Type B pancreatic cell (in vitro differentiated cells): Measurements from ENCODE around the gene EVC. TPM values are rescaled to one million over a fixed set of nuclear protein-coding genes. Genes with fewer than 3 reads are reported as not detected.
A peak's percentile ranks its signal among the peaks of the same experiment; 100 is the strongest.

ENCODE experiments used
- DNase-seq: peaks from one replicate; pipeline ENCODE4 v3.0.0; 2021; ENCODE audit warnings: mixed read lengths; ENCODE audit not compliant: unreplicated experiment; ENCODE audit errors: extremely low spot score
- H3K27ac Mint-ChIP-seq: 2 replicates; pipeline ENCODE4 v1.8.0; 2021; ENCODE audit warnings: mild to moderate bottlenecking, mixed read lengths
- H3K27me3 Mint-ChIP-seq: 2 replicates; pipeline ENCODE4 v1.8.0; 2021; ENCODE audit warnings: mixed read lengths
- H3K36me3 Mint-ChIP-seq: 2 replicates; pipeline ENCODE4 v1.8.0; 2021; ENCODE audit warnings: mixed read lengths
- H3K4me1 Mint-ChIP-seq: one replicate; pipeline ENCODE4 v1.8.0; 2021; ENCODE audit warnings: mixed read lengths; ENCODE audit not compliant: unreplicated experiment
- H3K4me3 Mint-ChIP-seq: 2 replicates; pipeline ENCODE4 v1.8.0; 2021; ENCODE audit warnings: mild to moderate bottlenecking, mixed read lengths
- H3K9me3 Mint-ChIP-seq: 2 replicates; pipeline ENCODE4 v1.8.0; 2021; ENCODE audit warnings: mixed read lengths
- total RNA-seq: library from RNA; stranded (reverse); gene quantifications from 2 replicates; pipeline ENCODE4 v1.2.1, GENCODE V29; 2021; ENCODE audit warnings: low replicate concordance
- TF ChIP-seq, protein P1 (sequence below): fragments of 200-600 bp; sonication (generic); conservative IDR thresholded peaks from 2 replicates; pipeline ENCODE4 v1.5.0; 2021; ENCODE audit warnings: antibody characterized with exemption, mild to moderate bottlenecking

Gene EVC
- total RNA-seq, 1 donor from 2014 or later = 29.2 TPM

DNA sequence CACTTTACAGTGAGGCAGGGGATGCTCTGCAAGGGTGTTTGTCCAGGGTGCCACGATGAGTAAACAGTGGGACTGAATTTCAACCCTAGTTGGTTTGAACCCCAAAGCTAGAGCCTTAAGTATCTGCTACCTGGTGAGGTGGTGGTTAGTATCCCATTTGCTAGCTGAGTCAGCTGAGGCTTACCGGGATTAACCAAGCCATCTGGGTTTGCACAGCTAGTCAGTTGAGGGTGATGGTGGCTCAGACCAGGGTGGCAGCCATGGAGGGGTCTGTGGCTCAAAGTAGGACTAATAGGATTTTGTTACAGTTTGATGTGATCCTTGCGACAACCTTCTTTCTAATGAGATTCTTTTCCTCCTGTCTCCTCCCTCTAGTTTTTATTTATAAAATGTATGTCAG, 1.9 kb downstream of the EVC start:
- TF ChIP-seq, protein P1, sequence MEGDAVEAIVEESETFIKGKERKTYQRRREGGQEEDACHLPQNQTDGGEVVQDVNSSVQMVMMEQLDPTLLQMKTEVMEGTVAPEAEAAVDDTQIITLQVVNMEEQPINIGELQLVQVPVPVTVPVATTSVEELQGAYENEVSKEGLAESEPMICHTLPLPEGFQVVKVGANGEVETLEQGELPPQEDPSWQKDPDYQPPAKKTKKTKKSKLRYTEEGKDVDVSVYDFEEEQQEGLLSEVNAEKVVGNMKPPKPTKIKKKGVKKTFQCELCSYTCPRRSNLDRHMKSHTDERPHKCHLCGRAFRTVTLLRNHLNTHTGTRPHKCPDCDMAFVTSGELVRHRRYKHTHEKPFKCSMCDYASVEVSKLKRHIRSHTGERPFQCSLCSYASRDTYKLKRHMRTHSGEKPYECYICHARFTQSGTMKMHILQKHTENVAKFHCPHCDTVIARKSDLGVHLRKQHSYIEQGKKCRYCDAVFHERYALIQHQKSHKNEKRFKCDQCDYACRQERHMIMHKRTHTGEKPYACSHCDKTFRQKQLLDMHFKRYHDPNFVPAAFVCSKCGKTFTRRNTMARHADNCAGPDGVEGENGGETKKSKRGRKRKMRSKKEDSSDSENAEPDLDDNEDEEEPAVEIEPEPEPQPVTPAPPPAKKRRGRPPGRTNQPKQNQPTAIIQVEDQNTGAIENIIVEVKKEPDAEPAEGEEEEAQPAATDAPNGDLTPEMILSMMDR = no peak
- peaks cover 26% of the 10 kb centered on the region for H3K36me3 Mint-ChIP-seq
- H3K9me3 Mint-ChIP-seq = peaks cover 5% of the 10 kb centered on the region
- no peak for DNase-seq
- no peaks in the 10 kb centered on the region for H3K27me3 Mint-ChIP-seq
- peaks cover 24% of the 10 kb centered on the region for H3K4me1 Mint-ChIP-seq
- H3K4me3 Mint-ChIP-seq = peak overlapping the region; percentile 87
- H3K27ac Mint-ChIP-seq = no peak overlapping the region

DNA sequence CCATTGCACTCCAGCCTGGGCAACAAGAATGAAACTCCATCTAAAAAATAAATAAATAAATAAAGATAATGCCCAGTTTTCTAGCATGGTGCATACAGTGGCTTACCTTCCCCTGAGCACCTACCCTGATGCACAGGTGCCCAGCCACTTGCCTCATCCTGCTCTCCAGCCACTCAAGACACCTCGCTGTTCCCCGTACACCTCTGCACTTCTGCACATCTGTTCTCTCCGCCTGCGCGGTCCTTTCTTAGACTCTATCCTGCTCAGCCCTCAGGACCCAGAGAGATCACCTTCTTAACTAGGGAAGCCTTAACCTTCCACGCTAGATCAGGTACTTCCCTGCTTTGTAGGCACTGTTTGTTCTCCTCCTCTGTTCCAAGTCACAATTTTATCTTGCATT, 2.9 kb downstream of the EVC start:
- TF ChIP-seq, protein P1 = no peak
- peaks cover 24% of the 10 kb centered on the region for H3K4me1 Mint-ChIP-seq
- no peak for DNase-seq
- H3K27ac Mint-ChIP-seq = no peak overlapping the region
- H3K27me3 Mint-ChIP-seq = no peaks in the 10 kb centered on the region
- peaks cover 31% of the 10 kb centered on the region for H3K36me3 Mint-ChIP-seq
- peak overlapping the region; percentile 23 for H3K4me3 Mint-ChIP-seq
- H3K9me3 Mint-ChIP-seq = peaks cover 5% of the 10 kb centered on the region

DNA sequence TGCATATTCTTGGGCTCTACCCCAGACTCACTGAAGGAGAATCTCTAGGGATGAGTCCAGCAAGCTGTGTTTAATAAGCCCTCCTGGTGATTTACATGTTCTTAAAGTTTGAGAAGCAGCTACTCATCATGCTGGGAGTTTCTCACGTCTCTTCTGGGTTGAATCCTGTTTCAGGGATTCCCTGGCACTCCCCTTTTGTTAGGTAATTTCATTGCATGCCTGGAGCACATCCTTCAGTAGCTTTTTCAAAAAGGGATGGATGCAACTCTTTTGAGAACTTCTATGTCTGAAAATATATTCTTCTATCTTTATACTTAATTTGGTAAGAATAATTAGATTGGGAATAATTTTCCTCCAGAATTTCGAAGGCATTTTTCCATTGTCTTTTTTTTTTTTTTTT, 4.4 kb downstream of the EVC start:
- Mint-ChIP-seq H3K27ac (no peak overlapping the region), H3K4me1 (peaks cover 16% of the 10 kb centered on the region), H3K27me3 (no peaks in the 10 kb centered on the region), H3K36me3 (peaks cover 36% of the 10 kb centered on the region), H3K4me3 (no peak overlapping the region), H3K9me3 (peaks cover 5% of the 10 kb centered on the region)
- TF ChIP-seq, protein P1 = no peak
- DNase-seq = no peak

DNA sequence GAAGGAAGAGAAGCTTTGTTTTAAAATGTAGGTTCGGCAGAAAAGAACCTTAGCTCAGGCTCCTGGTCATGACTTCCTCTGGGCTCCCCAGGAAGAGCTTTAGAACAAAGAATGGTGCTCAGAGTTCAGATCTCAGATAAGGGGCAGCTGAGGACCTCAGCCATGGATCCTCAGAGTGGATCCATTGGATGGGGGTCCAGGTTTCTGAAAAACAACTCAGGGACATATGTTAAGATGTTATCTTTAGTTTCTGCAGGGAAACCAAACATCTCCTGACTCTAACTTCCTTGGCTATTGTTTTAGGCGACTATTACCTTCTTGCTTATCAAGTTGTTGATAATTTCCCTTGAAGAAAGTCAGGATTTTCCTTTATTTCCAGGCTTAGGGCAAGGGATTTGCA, 5.4 kb downstream of the EVC start:
- DNase-seq = no peak
- H3K27me3 Mint-ChIP-seq = no peaks in the 10 kb centered on the region
- H3K27ac Mint-ChIP-seq = no peak overlapping the region
- H3K4me1 Mint-ChIP-seq = peaks cover 11% of the 10 kb centered on the region
- H3K9me3 Mint-ChIP-seq = peaks cover 5% of the 10 kb centered on the region
- H3K4me3 Mint-ChIP-seq = no peak overlapping the region
- H3K36me3 Mint-ChIP-seq = peaks cover 42% of the 10 kb centered on the region
- TF ChIP-seq, protein P1 = no peak

DNA sequence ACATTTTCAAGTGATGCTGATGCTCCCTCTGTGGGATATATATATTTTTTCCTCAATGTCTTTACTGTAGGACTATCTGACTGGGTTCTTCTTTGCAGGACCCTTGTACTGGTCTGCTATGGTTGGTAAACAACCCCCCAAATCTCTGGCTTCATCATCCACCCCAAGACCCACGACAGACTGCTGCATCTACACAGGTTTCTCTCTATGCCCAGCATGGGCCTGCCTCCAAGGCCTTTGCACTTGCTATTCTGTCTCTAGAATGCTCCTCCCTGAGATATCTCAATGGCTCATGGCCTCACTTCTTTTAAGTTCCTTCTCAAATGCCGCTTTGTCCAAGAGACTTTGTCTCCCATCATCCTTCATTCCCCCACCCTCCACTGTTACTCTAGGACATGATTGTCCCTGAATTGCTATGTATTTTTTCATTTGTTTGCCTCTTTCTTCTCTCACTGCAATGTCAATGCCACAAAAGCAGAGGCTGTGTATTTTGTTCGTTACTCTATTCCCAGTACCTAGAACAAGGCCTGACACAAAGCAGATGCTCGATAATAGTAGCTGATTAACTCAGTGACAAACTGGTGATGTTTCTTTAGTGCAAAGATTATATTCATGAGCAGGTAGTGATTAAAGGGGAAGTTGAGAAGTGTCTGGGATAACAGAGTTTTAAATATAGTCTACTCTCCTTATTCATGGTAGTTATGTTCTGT, 6.6 kb downstream of the EVC start:
- no peak for DNase-seq
- H3K4me1 Mint-ChIP-seq = peaks cover 8% of the 10 kb centered on the region
- H3K27ac Mint-ChIP-seq = no peak overlapping the region
- peaks cover 38% of the 10 kb centered on the region for H3K36me3 Mint-ChIP-seq
- H3K9me3 Mint-ChIP-seq = peaks cover 5% of the 10 kb centered on the region
- no peak overlapping the region for H3K4me3 Mint-ChIP-seq
- H3K27me3 Mint-ChIP-seq = no peaks in the 10 kb centered on the region
- TF ChIP-seq, protein P1 = no peak
